B cell (primary cell): ENCODE data around the gene RASL11A. TPM values are rescaled to one million over a fixed set of nuclear protein-coding genes. Genes with fewer than 3 reads are reported as not detected.

Source experiments
- ATAC-seq: fragments of 200-7000 bp; cut with Tn5 transposase; one replicate; pipeline ENCODE4 v1.10.0; 2021; ENCODE audit warnings: low read depth, mild to moderate bottlenecking, moderate number of reproducible peaks, moderate library complexity
- CTCF ChIA-PET: fragments of 350-600 bp; sonication (Branson Sonifier 250); formaldehyde crosslinking; loops from one replicate; lab custom pipeline; 2021; ENCODE audit warnings: antibody characterized with exemption, inconsistent platforms; lab: Charles Lee
- POLR2A ChIA-PET: fragments of 350-600 bp; sonication (Branson Sonifier 250); formaldehyde crosslinking; loops from one replicate; lab custom pipeline; 2021; ENCODE audit warnings: antibody characterized with exemption; lab: Charles Lee
- DNase-seq: peaks from one replicate; pipeline ENCODE4 v3.0.0; 2013
- H2AFZ ChIP-seq: 2 replicates; pipeline ENCODE4 v1.6.1; 2012; ENCODE audit warnings: mild to moderate bottlenecking, low read depth, low read length; ENCODE audit not compliant: insufficient read depth, poor library complexity, severe bottlenecking
- H3K27ac ChIP-seq, 2 donors: 1 replicate in 1 of 2; 2 replicates in 1 of 2; pipeline ENCODE4 v1.5.1; 2012 to 2013; ENCODE audit warnings: low read length in 2 of 2, mild to moderate bottlenecking in 2 of 2, moderate library complexity in 1 of 2
- H3K27me3 ChIP-seq, 4 experiments: fragments of 200-600 bp in 1 of 4; sonication (generic) in 1 of 4; replicated peaks in 1 of 4; 1 replicate in 2 of 4; 2 replicates in 2 of 4; pipeline versions ENCODE4 v1.6.1 to v1.7.0; 2013 to 2016; ENCODE audit warnings: low read length in 3 of 4, mild to moderate bottlenecking in 2 of 4, mixed read lengths in 1 of 4, moderate library complexity in 1 of 4; ENCODE audit not compliant: insufficient read depth in 4 of 4, control insufficient read depth in 3 of 4; ENCODE audit errors: control extremely low read depth in 1 of 4
- H3K36me3 ChIP-seq, 2 experiments: replicated peaks in 1 of 2; 1 replicate in 1 of 2; 2 replicates in 1 of 2; pipeline versions ENCODE4 v1.6.1 to v1.7.1; 2013; ENCODE audit warnings: low read length in 1 of 2; ENCODE audit not compliant: insufficient read depth in 2 of 2, control insufficient read depth in 1 of 2; ENCODE audit errors: control extremely low read depth in 1 of 2, extremely low read depth in 1 of 2
- H3K4me1 ChIP-seq, 2 donors: fragments of 200-600 bp in 1 of 2; sonication (generic) in 1 of 2; 1 replicate in 1 of 2; 2 replicates in 1 of 2; pipeline versions ENCODE4 v1.5.1 to v1.6.1; 2013 to 2017; ENCODE audit warnings: low read length in 2 of 2; ENCODE audit not compliant: control insufficient read depth in 2 of 2, insufficient read depth in 2 of 2
- H3K4me2 ChIP-seq: replicated peaks from 2 replicates; pipeline ENCODE3; 2012; ENCODE audit warnings: mild to moderate bottlenecking, low read depth, low read length; ENCODE audit not compliant: poor library complexity, severe bottlenecking
- H3K4me3 ChIP-seq, 5 experiments: fragments of 200-600 bp in 1 of 5; sonication (generic) in 1 of 5; 1 replicate in 3 of 5; 2 replicates in 2 of 5; pipeline versions ENCODE4 v1.5.1 to v1.7.0; 2011 to 2016; ENCODE audit warnings: low read length in 4 of 5, mild to moderate bottlenecking in 4 of 5, low read depth in 2 of 5, control low read depth in 1 of 5, moderate library complexity in 1 of 5; ENCODE audit not compliant: insufficient read depth in 1 of 5; ENCODE audit errors: control extremely low read depth in 1 of 5, extremely low read depth in 1 of 5
- H3K79me2 ChIP-seq: fragments of 200-600 bp; sonication (generic); one replicate; pipeline ENCODE4 v1.6.0; 2016; ENCODE audit warnings: low read length; ENCODE audit not compliant: control insufficient read depth, insufficient read depth
- H3K9ac ChIP-seq: fragments of 200-600 bp; sonication (generic); 2 replicates; pipeline ENCODE4 v1.6.1; 2017; ENCODE audit warnings: mild to moderate bottlenecking, low read length, moderate library complexity
- H3K9me3 ChIP-seq, 3 donors: one replicate each; pipeline versions ENCODE4 v1.6.1 to v1.7.1; 2013; ENCODE audit warnings: low read length in 2 of 3; ENCODE audit not compliant: control insufficient read depth in 2 of 3, insufficient read depth in 1 of 3; ENCODE audit errors: control extremely low read depth in 1 of 3
- H4K20me1 ChIP-seq: 2 replicates; pipeline ENCODE4 v1.6.0; 2012; ENCODE audit warnings: mild to moderate bottlenecking, low read length; ENCODE audit not compliant: insufficient read depth, control insufficient read depth, poor library complexity, severe bottlenecking
- H3K27ac Mint-ChIP-seq: one replicate; pipeline ENCODE4 v1.8.0; 2021; ENCODE audit warnings: mixed read lengths
- H3K27me3 Mint-ChIP-seq: one replicate; pipeline ENCODE4 v1.8.0; 2021; ENCODE audit warnings: mixed read lengths
- H3K4me1 Mint-ChIP-seq: one replicate; pipeline ENCODE4 v1.8.0; 2021; ENCODE audit warnings: mixed read lengths
- H3K4me3 Mint-ChIP-seq: one replicate; pipeline ENCODE4 v1.8.0; 2021; ENCODE audit warnings: mixed read lengths
- H3K9me3 Mint-ChIP-seq: one replicate; pipeline ENCODE4 v1.8.0; 2022; ENCODE audit warnings: mixed read lengths; ENCODE audit not compliant: insufficient read depth
- EZH2 ChIP-seq: IDR thresholded peaks from 2 replicates; pipeline ENCODE4 v1.6.1; 2012; ENCODE audit warnings: borderline replicate concordance, low read depth, mild to moderate bottlenecking, moderate library complexity, low read length; ENCODE audit not compliant: insufficient read depth, poor library complexity, severe bottlenecking
- WGBS: methylation state at CpG from one replicate; pipeline ENCODE4 v1.1.5; 2013; ENCODE audit warnings: missing lambda C conversion rate; ENCODE audit not compliant: insufficient coverage; 5-methylcytosine and 5-hydroxymethylcytosine counted together
- intact Hi-C: fragments of 100-400 bp; cut with micrococcal nuclease; formaldehyde crosslinking; loops from one replicate; pipeline ENCODE4 v1.10.0; 2022
- polyA plus RNA-seq: library from polyadenylated mRNA; depleted of rRNA; stranded (reverse); fragments of >200 nt; gene quantifications from 2 replicates; pipeline ENCODE4 v1.2.3, GENCODE V29; 2012
- total RNA-seq, 2 donors: library from RNA; stranded (reverse); fragments of 120-200 nt in 1 of 2; gene quantifications; 1 replicate in 1 of 2; 2 replicates in 1 of 2; pipeline versions ENCODE4 v1.2.3 to v1.2.4, GENCODE V29; 2013 to 2022
- TF ChIP-seq, protein P1 (sequence below): fragments of 200-600 bp; IDR thresholded peaks from one replicate; pipeline ENCODE4 v1.8.0; 2022; ENCODE audit warnings: antibody characterized with exemption, mild to moderate bottlenecking

The RASL11A gene
- total and polyA plus RNA-seq, 2 donors (not counting 1 experiment from before 2014, with no cell fraction given) = 0.89 to 4.8 TPM

DNA sequence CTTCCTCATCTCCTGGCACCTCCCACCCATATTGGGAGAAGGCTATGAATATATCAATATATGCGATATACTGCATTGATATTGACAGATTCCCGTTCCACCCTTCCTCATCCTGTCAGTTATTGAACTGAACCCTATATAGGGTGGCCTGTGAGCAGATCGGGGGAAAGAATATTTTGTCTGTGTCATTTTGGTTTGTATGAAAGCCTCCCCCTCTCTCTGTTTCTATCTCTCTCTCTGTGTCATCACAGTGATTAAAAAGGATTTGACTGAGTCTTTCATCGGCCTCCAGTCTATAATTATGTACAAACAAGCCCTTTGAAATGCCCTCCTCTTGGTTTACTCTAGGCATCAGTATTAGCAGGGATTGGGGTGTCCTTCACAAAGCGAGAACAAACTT lies 35.7 kb downstream of the RASL11A start:
- WGBS = 91% methylated on average over 1 of the region's 5 CpGs
- Mint-ChIP-seq H3K4me1 (peaks cover 15% of the 10 kb centered on the region), H3K4me3 (peak overlapping the region; percentile 3), H3K9me3 (no peaks in the 10 kb centered on the region), H3K27ac (peak overlapping the region; percentile 0), H3K27me3 (peaks cover 5% of the 10 kb centered on the region)
- no peak overlapping the region for H3K27ac ChIP-seq
- H3K9ac ChIP-seq = no peak overlapping the region
- peak overlapping the region in 1 of 5 experiments; percentile 6 for H3K4me3 ChIP-seq
- no peaks in the 10 kb centered on the region for H3K79me2 ChIP-seq
- peaks cover 13 to 14% of the 10 kb centered on the region in 2 donors for H3K4me1 ChIP-seq
- peak overlapping the region; percentile 45 for H3K4me2 ChIP-seq
- ATAC-seq (no peak), DNase-seq (no peak)
- H3K9me3 ChIP-seq = no peaks in the 10 kb centered on the region
- POLR2A ChIA-PET = no interaction called here
- peak overlapping the region; percentile 27 for H2AFZ ChIP-seq
- H3K36me3 ChIP-seq = no peaks in the 10 kb centered on the region
- CTCF ChIA-PET = interaction anchor here (1.2 kb wide), 1 partner anchor 301 kb away, joined by 3 read pairs; no protein-coding TSS in a partner anchor
- H3K27me3 ChIP-seq = no peaks in the 10 kb centered on the region
- TF ChIP-seq, protein P1, sequence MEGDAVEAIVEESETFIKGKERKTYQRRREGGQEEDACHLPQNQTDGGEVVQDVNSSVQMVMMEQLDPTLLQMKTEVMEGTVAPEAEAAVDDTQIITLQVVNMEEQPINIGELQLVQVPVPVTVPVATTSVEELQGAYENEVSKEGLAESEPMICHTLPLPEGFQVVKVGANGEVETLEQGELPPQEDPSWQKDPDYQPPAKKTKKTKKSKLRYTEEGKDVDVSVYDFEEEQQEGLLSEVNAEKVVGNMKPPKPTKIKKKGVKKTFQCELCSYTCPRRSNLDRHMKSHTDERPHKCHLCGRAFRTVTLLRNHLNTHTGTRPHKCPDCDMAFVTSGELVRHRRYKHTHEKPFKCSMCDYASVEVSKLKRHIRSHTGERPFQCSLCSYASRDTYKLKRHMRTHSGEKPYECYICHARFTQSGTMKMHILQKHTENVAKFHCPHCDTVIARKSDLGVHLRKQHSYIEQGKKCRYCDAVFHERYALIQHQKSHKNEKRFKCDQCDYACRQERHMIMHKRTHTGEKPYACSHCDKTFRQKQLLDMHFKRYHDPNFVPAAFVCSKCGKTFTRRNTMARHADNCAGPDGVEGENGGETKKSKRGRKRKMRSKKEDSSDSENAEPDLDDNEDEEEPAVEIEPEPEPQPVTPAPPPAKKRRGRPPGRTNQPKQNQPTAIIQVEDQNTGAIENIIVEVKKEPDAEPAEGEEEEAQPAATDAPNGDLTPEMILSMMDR = no peak
- no peak for TF ChIP-seq EZH2
- intact Hi-C loops = no loop called here
- no peaks in the 10 kb centered on the region for H4K20me1 ChIP-seq

DNA sequence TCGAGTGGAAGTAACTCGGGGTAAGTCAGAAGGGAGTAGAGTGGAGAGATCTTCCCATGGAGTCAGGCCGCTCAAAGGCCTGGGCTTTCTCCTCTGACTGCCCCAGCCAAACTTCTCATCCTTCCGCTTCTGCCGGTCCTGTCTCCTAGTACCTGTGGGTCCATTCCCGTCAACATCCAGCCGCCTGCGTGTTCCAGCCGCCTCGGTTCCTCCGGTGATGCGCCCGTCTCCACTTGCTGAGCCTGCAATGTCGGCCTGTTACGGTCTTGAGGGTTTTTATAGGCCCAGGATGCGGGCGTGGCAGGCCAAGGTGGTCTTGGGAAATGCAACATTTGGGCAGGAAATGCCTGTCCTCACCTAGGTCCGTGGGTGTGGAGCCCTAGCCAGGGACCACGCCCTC lies 38.3 kb downstream of the RASL11A start:
- DNase-seq (no peak), ATAC-seq (no peak)
- no peak overlapping the region for H3K9ac ChIP-seq
- H3K27ac Mint-ChIP-seq = no peak overlapping the region
- no peak overlapping the region for H3K27ac ChIP-seq
- H3K4me1 ChIP-seq = peaks cover 13 to 14% of the 10 kb centered on the region in 2 donors
- no peak overlapping the region for H3K4me3 ChIP-seq
- 86% methylated on average over 18 of the region's 19 CpGs for WGBS
- POLR2A ChIA-PET = no interaction called here
- H3K36me3 ChIP-seq = no peaks in the 10 kb centered on the region
- no peak overlapping the region for H3K4me2 ChIP-seq
- H2AFZ ChIP-seq = no peak overlapping the region
- CTCF ChIA-PET = no interaction called here
- no peaks in the 10 kb centered on the region for H3K9me3 Mint-ChIP-seq
- H3K79me2 ChIP-seq = no peaks in the 10 kb centered on the region
- intact Hi-C loops = no loop called here
- peaks cover 5% of the 10 kb centered on the region for H3K27me3 Mint-ChIP-seq
- no peaks in the 10 kb centered on the region for H3K27me3 ChIP-seq
- no peaks in the 10 kb centered on the region for H4K20me1 ChIP-seq
- peaks cover 15% of the 10 kb centered on the region for H3K4me1 Mint-ChIP-seq
- no peak overlapping the region for H3K4me3 Mint-ChIP-seq
- no peak for TF ChIP-seq EZH2
- TF ChIP-seq, protein P1 = no peak
- no peaks in the 10 kb centered on the region for H3K9me3 ChIP-seq
